ENCODE measurements around the gene BIRC3.
"Not testable (repeated sequence)": the region's sequence is repeated elsewhere in the genome, so short reads cannot be mapped to it uniquely, and the experiment has no call there.

Gene BIRC3

DNA sequence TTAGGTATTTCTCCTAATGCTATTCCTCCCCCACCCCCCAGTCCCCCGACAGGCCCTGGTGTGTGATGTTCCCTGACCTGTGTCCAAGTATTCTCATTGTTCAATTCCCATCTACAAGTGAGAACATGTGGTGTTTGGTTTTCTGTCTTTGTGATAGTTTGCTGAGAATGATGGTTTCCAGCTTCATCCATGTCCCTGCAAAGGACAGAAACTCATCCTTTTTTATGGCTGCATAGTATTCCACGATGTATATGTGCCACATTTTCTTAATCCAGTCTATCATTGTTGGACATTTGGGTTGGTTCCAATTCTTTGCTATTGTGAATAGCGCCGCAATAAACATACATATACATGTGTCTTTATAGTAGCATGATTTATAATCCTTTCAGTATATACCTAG lies 20.5 kb upstream of the BIRC3 start:
- not testable (repeated sequence) for DNase-seq (ENCODE audit: low read depth)

DNA sequence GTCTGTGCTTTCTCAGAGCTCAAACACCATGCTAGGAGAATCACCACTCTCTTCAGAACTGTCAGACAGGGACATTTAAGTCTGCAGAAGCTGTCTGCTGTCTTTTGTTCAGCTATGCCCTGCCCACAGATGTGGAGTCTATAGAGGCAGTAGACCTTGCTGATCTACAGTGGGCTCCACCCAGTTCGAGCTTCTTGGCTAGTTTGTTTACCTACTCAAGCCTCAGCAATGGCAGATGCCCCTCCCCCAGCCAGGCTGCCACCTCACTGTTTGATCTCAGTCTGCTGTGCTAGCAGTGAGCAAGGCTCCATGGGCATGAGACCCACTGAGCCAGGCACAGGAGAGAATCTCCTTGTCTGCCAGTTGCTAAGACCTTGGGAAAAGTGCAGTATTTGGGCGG lies 16.4 kb upstream of the BIRC3 start:
- DNase-seq (ENCODE audit: low read depth): peak; percentile 44

DNA sequence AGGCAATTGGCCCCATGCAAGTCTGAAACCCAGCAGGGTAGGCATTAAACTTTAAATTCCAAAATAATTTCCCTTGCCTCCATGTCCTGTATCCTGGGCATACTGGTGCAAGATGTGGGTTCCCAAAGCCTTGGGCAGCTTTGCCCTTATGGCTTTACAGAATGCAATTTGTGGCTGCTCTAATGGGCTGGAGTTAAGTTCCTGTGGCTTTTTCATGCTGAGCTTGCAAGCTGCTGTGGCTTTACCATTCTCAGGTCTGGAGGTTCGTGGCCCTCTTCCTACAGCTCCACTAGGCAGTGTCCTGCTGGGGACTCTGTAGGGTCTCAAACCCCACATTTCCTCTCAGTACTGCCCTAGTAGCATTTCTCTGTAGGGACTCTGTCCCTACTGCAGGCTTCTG lies 15.0 kb upstream of the BIRC3 start:
- no peak for DNase-seq (ENCODE audit: low read depth)

DNA sequence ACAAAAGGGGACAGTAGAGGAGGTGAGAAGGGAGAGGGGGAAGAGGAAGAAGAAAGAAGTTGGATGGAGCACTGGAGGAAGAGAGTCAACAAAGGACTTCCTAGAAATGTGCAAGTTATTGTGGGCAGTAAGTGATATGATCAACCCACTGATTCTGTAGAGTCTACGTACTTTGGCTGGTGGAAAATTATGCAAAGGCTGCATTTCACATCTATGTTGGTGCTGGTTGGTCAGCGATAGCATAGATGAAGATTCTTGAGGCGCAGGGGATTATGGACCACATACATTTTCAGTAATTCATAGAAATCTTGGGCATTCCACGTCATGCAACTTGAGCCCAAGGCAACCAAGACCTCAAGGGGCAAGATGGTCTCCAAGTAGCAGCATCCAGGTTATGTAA lies 12.6 kb upstream of the BIRC3 start:
- DNase-seq (ENCODE audit: low read depth): no peak

DNA sequence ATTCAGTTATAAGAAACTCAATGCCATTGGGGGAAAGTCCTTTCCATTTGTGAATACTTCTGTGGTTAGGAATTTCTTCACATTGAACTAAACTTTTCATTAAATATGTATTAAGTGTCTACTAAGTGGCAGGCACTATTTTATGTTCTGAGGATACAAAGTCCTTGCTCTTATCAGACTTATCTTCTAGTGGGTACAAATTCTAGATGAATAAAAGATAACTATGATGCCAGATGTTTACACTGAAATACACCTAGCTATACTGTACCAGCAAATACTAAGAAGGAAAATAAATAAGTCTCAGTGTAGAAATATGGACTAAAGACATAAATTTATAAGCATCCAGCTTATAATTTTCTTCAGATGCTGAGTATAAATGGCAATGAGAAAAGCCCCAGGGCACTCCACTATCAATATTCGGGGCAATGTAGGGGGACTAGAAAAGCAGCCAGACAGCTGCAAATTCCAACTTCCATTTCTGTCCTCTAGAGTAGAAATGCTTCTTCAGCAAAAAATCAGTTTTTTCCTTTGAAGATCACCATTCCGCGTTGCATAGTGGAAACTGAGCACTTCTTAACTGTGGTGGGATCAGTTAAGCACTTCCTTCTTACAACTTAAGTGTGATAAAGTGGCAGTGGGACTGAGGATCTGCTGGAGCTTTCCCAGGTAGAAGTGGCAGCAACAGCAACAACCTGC lies 11.8 kb upstream of the BIRC3 start:
- DNase-seq (ENCODE audit: low read depth): no peak

DNA sequence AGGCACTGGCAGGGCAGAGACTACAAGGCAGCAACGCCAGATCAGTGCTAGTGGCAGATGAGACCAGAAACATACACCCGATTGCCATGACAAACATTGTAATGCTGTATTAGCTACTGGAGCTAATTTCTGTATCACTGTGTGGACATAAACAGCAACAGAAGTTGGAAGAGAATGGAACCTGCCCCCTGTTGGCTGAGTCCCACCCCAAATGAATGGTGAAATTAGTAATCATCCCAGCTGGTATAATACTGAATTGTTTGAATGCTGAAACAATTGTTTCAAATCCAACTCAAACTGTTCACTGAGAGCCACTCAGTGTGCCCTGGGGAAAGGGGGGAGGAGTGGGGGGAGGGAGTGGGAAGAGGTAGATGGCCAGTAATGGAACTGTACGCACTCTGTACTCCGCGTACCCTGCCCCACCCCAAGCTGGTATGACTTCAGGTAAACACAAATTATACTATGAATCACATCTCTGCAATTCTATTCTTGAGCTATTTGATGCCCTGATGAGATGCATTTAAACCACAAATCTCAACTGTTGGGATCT lies 11.2 kb upstream of the BIRC3 start:
- DNase-seq (ENCODE audit: low read depth): no peak

DNA sequence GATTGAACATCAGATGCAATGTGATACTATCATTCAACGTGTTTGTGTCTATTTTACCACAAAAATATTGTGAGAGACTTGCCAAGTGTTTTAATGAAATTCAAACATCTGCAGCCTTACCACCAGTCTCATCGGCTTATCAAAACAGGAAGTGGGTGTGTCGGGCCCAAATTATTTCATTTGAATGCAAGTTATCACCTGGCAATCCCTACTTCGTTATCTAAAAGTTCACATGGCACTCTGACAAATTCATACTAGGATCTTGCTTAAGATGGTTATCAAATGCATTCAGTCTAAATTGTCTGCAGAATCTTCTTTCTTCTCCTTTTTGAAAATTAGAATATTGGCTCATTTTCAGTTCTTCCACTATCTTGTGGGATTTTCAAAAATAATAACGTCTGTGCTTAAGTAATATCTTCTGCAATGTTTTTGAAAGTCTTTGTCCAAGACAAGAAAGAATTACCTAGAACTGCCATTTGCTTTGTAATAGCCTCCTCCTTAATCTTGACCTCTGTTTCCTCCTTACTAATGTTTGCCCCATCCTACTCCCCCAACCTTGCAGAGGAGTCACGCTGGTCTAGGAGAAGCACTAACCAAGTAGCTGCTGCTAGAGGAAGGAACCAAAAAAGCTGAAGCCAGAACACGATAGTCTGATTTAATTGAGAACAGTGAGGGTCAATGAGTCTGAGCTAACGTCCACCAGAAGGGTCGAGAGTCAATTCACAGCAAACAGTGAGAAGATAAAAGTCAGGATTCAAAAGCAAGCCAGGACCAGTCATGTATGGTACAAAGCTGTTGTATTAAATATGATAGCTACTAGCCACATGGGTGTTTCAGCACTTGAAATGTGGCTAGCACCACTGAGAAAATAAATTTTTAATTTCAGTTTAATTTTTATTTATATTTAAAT lies 10.2 kb upstream of the BIRC3 start:
- no peak for DNase-seq (ENCODE audit: low read depth)

DNA sequence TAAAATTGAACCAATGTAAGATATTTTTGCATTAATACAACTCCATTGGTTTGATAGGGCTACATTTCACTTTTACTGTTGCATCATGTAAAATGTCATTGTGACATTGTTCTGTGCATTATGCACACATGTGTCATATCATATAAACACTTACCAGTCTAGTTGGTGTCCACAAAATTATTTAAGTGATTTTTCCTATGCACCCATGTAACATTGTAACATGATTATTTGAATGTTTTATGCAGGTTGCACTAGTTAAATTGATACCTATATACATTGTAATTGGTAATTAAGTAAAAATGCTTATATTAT lies 9.6 kb upstream of the BIRC3 start:
- no peak for DNase-seq (ENCODE audit: low read depth)

DNA sequence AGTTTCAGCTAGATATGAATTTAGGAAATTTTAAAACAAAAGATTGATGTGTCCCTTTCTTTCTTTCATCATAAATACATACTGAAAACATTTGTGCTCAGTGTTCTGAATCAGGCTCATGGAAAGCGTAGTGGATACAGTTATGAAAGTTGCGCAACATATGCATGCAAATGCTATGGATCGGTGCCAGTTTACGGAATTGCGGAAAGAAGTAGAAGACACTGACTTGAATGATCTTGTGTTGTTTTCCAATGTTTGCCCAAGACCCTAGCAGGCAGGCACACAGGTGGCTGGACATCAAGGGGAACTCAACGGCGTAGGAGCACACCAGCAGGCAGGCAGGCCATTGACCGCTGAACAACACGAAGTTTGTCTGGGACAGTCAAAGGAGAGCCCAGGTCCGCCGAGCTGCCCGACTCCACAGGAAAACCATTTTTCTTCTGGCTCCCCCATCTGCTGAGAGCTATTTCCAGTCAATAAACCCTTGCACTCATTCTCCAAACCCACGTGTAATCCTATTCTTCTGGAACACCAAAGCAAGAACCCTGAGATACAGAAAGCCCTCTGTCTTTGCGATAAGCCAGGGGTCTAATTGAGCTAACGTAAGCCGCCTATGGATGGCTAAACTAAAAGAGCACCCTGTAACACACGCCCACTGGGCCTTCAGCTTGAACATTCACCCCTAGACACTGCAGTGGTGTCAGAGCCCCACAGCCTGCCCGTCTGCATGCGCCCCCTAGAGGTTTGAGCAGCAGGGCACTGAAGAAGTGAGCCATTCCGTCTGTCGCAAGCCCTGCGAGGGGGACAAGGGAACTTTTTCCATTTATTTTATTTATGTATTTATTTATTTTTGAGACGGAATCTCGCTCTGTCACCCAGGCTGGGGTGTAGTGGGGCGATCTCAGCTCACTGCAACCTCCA lies 7.4 kb upstream of the BIRC3 start:
- DNase-seq (ENCODE audit: low read depth): no peak

DNA sequence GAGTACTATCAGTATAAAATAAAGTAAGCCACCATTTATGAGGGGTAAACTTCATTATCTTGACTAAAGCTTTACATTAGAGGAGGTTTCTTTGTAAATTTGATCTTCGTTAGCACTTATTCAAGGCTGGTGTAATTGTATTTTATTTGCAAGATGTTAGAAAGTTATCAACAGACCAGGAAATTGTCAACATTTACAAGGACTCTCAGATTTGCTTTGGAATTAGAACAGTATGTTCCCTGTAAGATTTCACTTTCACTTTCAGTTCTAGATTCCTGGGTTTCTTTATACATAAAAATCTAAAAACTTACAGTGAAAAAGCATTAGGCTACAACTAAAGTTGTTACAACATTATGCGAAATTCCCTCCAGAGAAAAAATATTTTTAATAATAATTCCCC lies 4.6 kb upstream of the BIRC3 start:
- no peak for DNase-seq (ENCODE audit: low read depth)

DNA sequence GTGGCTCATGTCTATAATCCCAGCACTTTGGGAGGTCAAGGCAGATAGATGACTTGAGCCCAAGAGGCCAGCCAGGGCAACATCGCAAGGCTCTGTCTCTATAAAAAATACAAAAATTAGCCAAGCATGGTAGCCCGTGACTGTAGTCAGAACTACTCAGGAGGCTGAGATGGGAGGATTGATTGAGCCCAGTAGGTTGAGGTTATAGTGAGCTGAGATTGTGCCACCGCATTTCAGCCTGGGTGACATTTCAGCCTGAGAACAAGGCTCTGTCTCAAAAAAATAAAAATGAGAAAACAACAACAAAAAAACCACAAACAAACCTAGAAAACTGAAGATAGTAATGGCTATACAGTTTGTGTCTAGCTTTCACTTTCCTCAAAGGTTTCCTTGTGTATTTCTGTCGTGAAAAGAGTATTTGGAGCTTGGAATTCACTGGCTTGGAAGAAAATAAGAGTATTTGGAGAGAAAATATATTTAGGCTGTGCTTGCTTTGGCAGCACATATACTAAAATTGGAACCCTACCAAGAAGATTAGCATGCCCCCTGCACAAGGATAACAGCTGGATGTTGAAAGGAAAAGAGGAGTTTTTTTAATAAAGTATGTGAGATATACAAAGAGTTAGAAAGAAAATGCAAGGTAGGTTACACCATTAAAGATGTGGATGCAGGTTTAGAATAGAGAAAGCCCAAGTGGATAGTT lies 3.9 kb upstream of the BIRC3 start:
- no peak for DNase-seq (ENCODE audit: low read depth)

DNA sequence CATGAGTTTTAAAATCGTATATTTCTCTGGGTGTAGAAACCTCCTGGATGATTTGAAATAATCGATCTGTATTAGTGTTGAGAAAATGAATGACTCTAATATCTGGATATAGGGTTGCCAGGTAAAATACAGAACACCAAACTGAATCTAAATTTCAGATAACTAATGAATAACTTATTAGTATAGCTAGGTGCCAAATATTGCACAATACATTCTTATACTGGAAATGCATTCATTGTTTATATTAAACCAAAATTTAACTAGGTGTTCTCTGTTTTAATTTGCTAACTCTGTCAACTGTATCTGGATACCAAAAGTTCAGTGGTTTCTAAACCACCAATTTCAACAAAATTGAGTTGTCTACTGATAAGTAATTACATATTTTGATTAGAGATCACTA lies 2.5 kb upstream of the BIRC3 start:
- DNase-seq (ENCODE audit: low read depth): no peak

DNA sequence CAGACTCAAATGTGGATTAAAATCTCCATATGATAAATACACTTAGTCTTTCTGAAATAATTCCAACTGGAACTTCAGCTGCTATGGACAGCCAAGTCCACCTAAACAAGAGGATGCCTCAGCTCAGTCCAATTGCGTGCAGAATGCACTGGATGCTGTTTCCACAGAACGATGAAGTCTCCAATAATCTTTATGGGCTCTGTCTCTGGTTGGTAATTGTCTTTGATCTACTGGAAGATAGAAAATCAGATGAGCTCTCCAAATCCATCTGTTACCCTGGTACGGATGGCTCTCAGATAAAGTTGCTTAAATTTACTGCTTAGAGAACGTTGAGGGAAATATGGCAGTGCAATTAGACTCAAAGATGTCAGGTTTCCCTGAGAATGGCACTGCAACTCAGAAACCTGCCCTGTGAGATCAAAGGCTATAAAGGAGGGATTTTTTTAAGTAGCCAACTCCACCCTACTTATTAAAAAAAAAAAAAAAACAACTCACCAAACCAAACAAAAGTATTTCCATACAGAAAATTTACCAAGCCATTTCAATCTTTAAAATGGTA lies 859 bp upstream of the BIRC3 start:
- no peak for DNase-seq (ENCODE audit: low read depth)

DNA sequence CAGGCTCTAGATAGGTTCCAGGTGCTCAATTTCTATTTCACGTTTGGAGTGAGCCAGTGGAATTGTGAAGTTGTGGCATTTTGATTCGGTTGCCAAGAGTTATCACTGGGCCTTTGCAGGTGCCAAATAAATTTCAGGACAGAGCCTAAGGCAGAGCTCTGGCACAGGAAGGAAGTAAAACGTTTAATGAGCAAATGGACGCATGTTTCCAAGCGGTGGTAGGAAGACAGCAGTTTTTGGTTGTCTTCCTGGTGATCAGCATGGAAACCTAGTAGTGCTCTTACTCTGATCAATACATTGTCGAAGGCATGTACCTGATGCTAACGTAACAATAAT lies 452 bp downstream of the BIRC3 start:
- DNase-seq (ENCODE audit: low read depth): no peak

DNA sequence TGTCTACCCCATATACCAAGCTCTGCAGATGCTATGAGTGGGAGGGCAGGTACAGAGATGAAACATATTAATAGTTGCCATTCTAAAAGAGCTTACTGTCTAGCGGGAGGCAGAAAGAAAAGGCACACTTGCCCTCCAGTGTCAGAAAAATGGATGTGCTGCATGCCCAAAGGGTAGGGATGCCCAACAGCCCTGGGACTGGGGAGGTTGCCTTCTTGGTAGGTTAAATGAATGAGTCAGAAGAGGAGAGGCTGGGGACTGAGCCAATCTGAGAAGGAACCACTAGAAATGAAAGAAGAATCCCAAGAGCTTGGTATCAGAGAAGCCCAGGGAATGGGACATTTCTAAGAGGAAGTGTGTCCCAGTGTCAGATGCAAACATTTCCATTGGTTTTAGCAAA lies 1.2 kb downstream of the BIRC3 start:
- DNase-seq (ENCODE audit: low read depth): peak; percentile 41

DNA sequence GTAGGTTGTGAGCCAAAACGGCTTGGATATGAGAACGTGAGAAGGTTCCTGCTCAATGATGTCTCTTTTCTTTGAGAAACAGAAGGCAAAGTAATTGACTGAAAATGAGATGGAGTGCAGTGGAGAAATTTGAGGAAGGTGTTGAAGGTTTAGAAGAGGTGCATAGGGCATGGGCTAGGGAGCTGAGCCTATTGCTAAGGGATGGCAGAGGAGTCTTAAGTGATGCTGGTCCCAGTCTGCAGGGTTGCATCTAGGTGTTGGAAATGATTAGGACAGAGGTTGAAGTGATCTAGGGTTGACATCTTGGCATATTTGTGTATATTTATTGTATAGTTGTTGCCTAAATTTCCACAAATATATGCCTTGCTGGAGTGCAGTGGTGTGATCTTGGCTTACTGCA lies 2.3 kb downstream of the BIRC3 start:
- no peak for DNase-seq (ENCODE audit: low read depth)

DNA sequence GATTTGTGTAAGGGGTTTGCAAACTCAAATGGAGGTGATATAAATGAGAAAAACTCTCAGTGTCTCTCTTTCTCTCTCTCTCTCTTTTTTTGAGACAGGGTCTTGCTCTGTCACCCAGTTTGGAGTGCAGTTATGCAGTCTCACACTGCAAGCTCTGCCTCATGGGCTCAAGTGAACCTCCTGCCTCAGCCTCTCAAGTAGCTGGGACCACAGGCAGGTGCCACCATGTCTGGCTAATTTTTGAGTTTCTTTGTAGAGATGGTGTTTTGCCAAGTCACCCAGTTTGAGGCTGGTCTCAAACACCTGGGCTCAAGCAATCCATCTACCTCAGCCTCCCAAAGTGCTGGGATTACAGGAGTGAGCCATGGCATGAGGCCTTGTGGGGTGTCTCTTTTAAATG lies 2.9 kb downstream of the BIRC3 start:
- no peak for DNase-seq (ENCODE audit: low read depth)

DNA sequence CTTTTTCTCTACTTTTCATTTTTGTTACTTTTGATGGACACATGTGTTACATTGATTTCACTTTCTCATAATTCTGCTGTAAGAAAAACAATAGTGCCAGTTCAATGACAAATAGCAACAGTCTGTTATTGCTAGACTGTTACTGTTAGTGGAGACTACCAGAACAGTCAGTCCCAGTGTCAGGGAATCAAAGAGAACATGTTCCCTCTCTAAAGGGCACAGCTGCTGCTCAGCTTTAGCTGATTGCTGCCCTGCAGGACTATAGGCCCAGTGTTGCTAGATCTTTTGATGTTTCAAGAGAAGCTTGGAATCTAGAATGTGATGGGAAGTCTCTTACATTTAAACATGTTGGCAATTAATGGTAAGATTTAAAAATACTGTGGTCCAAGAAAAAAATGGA lies 3.4 kb downstream of the BIRC3 start:
- no peak for DNase-seq (ENCODE audit: low read depth)

DNA sequence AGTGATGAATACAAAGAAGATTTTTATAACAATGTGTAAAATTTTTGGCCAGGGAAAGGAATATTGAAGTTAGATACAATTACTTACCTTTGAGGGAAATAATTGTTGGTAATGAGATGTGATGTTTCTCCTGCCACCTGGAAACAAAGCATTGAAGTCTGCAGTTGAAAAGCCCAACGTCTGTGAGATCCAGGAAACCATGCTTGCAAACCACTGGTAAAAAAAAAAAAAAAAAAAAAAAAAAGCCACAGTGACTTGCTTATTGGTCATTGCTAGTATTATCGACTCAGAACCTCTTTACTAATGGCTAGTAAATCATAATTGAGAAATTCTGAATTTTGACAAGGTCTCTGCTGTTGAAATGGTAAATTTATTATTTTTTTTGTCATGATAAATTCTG lies 5.3 kb downstream of the BIRC3 start:
- DNase-seq (ENCODE audit: low read depth): no peak

DNA sequence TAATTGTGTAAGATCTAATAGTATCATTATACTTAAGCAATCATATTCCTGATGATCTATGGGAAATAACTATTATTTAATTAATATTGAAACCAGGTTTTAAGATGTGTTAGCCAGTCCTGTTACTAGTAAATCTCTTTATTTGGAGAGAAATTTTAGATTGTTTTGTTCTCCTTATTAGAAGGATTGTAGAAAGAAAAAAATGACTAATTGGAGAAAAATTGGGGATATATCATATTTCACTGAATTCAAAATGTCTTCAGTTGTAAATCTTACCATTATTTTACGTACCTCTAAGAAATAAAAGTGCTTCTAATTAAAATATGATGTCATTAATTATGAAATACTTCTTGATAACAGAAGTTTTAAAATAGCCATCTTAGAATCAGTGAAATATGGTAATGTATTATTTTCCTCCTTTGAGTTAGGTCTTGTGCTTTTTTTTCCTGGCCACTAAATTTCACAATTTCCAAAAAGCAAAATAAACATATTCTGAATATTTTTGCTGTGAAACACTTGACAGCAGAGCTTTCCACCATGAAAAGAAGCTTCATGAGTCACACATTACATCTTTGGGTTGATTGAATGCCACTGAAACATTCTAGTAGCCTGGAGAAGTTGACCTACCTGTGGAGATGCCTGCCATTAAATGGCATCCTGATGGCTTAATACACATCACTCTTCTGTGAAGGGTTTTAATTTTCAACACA lies 6.4 kb downstream of the BIRC3 start:
- DNase-seq (ENCODE audit: low read depth): no peak

DNA sequence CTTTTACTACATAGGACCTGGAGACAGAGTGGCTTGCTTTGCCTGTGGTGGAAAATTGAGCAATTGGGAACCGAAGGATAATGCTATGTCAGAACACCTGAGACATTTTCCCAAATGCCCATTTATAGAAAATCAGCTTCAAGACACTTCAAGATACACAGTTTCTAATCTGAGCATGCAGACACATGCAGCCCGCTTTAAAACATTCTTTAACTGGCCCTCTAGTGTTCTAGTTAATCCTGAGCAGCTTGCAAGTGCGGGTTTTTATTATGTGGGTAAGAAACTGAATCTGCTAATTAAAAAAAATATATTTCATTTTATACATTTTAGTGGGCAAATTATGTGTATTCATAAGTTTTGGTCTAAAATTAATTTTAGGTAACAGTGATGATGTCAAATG lies 7.8 kb downstream of the BIRC3 start:
- no peak for DNase-seq (ENCODE audit: low read depth)

Measured in activated T-helper 1 cell treated with Interleukin-2 at 50 U/mL for 16 hours (primary cell).